ENCODE data around the gene CTNNA3.
"Not testable (repeated sequence)": the region's sequence is repeated elsewhere in the genome, so short reads cannot be mapped to it uniquely, and the experiment has no call there.

The CTNNA3 gene

GRCh38 chr10:66335753-66336152, 1360.2 kb downstream of the CTNNA3 start:
- DNase-seq, result not testable (repeated sequence)

GRCh38 chr10:66329147-66329546, 1366.8 kb downstream of the CTNNA3 start:
- DNase-seq, result no peak

GRCh38 chr10:66326876-66327275, 1369.1 kb downstream of the CTNNA3 start:
- no peak for DNase-seq

- no peak for DNase-seq
Measured at GRCh38 chr10:66322777-66323176, 1373.2 kb downstream of the CTNNA3 start.

- no peak for DNase-seq
Measured at GRCh38 chr10:66321723-66322665, 1374.0 kb downstream of the CTNNA3 start.

GRCh38 chr10:66318761-66319160, 1377.2 kb downstream of the CTNNA3 start:
- no peak for DNase-seq

GRCh38 chr10:66307826-66308225, 1388.2 kb downstream of the CTNNA3 start:
- no peak for DNase-seq

GRCh38 chr10:66301078-66301477, 1394.9 kb downstream of the CTNNA3 start:
- DNase-seq, result no peak

GRCh38 chr10:66295602-66296001, 1400.4 kb downstream of the CTNNA3 start:
- DNase-seq, result no peak

- DNase-seq, result no peak
Measured at GRCh38 chr10:66294538-66294937, 1401.5 kb downstream of the CTNNA3 start.

GRCh38 chr10:66292922-66293321, 1403.1 kb downstream of the CTNNA3 start:
- no peak for DNase-seq

GRCh38 chr10:66292456-66292855, 1403.5 kb downstream of the CTNNA3 start:
- DNase-seq, result no peak

GRCh38 chr10:66291133-66291532, 1404.9 kb downstream of the CTNNA3 start:
- DNase-seq, result no peak

GRCh38 chr10:66284621-66285020, 1411.4 kb downstream of the CTNNA3 start:
- no peak for DNase-seq

- DNase-seq, result no peak
Measured at GRCh38 chr10:66283874-66284464, 1412.0 kb downstream of the CTNNA3 start.

GRCh38 chr10:66283064-66283463, 1412.9 kb downstream of the CTNNA3 start:
- DNase-seq, result no peak

GRCh38 chr10:66281327-66281726, 1414.7 kb downstream of the CTNNA3 start:
- DNase-seq, result no peak

GRCh38 chr10:66277481-66277880, 1418.5 kb downstream of the CTNNA3 start:
- DNase-seq, result no peak

GRCh38 chr10:66273966-66274519, 1422.0 kb downstream of the CTNNA3 start:
- no peak for DNase-seq

GRCh38 chr10:66265398-66265797, 1430.6 kb downstream of the CTNNA3 start:
- DNase-seq, result no peak

- DNase-seq, result no peak
Measured at GRCh38 chr10:66259836-66260235, 1436.2 kb downstream of the CTNNA3 start.

- DNase-seq, result no peak
Measured at GRCh38 chr10:66258693-66259092, 1437.3 kb downstream of the CTNNA3 start.

- DNase-seq, result no peak
Measured at GRCh38 chr10:66257801-66258200, 1438.2 kb downstream of the CTNNA3 start.

- no peak for DNase-seq
Measured at GRCh38 chr10:66252986-66253385, 1443.0 kb downstream of the CTNNA3 start.
